ENCODE results near the gene SARNP.
"Not testable (repeated sequence)": the region's sequence is repeated elsewhere in the genome, so short reads cannot be mapped to it uniquely, and the experiment has no call there.

The SARNP gene

DNA sequence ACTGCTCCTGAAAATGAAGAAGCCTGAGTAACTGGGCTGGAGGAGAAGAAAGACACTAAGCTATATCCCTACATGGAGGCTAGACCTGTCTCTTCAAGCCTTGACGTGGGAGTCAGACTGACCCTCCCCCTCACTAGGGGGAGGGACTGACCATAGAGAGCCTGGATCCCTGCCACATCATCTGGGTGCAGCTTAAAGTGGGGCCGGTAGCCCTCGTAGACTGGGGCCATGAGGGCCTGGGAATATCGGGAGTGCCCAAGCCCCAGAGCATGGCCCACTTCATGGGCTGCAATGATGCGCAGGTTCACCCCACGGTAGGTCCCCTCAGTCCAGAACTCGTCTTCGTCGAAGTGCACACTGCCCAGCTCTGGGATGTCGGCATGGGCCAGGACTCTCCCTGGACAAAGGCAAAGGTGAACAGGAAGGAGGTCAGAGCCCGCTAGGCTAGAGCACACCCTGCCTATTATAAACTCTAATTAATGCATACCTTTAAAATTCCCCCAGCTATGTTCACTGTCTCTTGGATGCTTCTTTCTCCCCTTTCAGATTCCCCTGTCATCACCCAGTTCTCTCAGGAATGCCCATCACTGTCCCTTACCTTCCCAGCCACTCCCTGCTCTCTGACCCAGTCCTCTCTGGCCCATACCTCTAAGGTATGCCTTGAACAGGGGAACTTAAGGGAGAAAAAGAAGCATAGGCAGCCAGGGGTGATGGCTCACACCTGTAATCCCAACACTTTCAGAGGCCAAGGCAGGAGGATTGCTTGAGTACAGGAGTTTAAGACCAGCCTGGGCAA lies 22.0 kb upstream of the SARNP start:
- no peak for DNase-seq (ENCODE audit: low spot score)

DNA sequence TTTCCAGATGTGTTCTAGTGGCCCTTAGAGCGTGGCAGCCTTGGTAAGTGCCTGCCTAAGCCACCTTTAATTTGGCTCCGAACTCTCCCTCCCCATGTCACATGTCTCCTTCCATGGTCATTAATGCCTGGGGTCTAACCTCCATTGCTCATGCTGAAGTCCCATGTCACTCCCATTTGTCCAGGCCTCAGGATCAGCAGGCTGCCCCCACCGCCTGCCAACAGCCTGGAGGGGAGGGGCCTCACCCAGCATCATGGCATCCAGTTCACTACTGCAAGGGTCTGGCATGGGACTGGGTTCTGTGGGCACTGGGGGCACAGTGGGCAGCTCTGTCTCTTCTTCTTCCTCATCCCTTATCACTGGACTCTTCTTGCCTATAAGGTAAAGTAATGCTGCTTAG lies 20.8 kb upstream of the SARNP start:
- DNase-seq (ENCODE audit: low spot score) = no peak

DNA sequence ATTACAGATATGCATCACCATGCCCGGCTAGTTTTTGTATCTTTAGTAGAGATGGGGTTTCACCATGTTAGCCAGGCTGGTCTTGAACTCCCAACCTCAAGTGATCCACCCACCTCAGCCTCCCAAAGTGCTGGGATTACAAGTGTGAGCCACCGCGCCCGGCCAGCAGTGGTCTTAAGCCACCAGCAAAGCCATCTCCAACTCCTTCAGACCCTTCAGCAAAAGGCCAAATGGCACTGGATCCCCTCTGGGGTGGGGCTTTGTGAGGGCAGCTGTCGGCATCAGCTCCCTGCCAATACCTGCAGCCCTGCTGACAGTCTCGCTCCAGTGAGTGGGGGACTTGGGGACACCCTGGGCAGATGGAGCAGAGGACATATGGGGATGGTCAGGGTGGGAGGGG lies 16.9 kb upstream of the SARNP start:
- DNase-seq (ENCODE audit: low spot score) = not testable (repeated sequence)

DNA sequence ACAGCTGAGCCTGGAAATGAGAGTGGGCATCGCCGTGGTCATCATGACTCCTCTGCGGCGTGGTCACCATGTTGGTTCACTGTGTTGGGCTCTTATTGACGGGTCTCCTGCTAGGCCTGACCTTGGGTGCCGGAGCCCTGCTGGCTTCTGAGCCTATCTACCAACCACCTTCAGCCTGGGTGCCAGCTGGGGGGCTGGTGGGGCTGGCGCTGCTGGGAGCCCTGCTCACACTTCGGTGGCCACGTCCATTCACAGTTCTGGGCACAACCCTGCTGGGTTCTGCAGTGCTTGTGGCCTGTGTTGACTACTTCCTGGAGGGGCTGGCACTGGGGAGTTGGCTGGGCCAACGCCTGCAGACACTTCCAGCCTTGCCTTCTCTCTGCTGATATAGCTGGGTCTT lies 15.5 kb upstream of the SARNP start:
- DNase-seq (ENCODE audit: low spot score) = no peak

DNA sequence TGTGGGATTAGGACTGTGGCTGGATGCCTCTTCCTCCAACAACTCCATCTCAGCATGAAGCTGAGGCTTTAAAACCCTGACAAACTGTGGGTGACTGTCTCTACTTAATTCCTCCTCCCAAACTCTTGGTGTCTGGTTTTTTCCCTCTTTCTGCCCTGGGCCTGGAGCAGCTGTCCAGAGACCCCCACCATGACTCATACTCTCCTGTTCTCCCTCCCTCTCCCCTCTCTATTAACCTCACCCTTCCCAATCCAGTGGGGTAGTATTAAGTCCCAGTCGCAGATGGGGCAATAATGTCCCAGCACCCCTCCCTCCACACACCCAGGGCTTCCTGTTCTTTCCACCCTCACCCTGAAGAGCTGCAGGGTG lies 13.9 kb upstream of the SARNP start:
- no peak for DNase-seq (ENCODE audit: low spot score)

DNA sequence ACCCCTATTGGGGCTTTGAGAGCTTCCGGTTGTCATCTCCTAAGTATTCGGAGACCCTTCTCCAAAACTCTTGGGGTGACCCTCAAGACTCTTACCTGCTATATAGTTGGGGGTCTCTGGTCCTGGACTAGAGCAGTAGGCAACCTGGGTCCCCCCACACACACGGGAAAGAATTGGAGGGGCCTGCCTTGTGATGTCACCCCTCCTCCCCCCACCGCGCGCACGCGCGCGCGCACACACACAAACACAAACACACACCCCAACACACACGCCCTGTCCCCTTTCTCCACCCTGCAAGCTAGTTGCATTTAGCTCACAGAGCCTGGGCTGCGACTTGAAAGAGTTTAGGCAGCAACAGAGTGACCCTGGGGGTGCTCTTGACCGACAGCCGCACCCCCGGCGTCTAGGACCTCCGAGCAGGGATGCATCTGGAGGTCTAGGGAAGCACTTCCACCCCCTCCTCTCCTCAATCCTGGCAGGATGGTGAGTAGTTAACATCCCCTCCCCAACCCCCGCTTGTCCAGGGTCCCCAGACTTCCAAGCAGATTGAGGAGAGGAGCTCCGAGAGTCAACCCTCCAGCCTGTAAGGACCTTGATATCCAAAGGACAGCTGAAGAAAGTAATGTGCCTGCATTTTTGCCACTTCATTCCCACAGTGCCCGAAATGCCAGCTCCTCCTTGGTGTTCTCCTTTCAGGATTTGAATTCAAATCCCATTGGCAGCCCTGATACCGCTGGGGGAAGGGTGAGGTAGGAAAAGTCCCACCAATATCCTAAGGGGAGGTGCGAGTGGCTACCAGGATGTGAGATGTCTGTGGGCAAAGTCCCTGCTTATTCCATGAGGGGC lies 13.3 kb upstream of the SARNP start:
- DNase-seq (ENCODE audit: low spot score) = no peak

DNA sequence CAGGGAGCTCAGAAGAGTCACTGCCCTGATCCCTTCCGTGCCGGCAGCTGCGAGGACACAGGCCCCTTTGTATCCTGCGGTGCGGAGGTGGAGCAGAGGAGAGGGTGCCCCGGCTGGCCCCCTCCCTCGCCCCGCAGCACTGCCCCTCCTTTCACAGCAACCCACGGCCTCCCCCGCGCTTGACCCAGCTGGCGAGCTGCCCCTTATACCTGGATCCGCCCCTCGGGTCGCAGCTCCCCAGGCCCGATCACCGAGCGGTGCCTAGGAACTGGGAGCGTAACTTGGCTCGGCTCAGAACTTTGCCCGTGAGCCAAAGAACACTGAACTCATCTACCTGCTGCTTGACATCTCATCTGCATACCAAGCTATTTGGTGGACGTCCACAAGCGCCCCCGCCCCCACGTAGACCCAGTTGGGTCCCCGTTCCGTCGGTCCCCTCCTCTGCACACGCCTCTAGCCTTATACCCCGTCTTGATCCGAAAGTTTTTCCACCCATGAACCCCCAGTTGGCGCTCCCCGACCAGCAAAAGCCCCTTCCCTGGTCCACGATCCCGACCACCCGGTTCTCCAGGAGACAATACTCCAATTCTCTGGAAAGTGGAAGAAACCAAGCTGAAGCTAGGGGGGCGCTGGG lies 12.6 kb upstream of the SARNP start:
- DNase-seq (ENCODE audit: low spot score) = no peak

DNA sequence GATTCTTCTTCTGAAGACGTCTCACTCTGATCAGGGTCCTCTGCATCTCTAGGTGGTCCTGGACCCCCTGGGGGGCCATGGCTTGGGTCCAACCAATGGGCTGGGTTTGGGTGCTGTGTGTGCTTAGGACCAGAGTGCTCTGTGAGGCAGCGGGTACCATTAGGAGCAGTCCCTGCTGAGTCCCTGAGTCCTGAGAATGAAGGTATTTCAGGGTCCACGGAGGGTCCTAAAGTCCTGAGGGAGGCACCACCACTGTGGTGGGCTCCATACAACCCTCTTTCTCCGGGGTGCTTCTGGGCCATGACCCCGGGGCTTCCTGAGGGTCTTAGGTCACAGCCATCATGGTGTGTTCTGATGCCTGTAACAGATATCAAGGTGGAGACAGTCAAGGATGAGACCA lies 10.8 kb upstream of the SARNP start:
- no peak for DNase-seq (ENCODE audit: low spot score)

DNA sequence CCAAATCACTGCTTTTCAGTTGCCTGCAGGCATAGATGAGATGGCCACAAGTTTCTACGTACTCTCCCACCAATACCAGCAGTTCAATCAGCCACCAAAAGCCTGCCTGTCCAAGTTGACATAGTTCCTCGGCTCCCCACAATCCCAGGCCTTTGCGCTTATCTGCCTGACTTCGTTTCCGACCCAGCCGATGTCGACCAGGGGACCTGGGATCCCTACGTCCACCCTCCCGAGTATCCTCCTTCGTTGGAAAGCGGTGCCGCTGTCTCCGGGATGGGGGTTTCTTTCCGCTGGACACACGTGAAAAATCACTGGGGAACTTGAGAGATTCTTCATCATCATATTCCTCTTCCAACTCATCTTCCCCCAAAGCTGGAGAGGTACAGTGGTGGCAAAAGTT lies 10.3 kb upstream of the SARNP start:
- no peak for DNase-seq (ENCODE audit: low spot score)

DNA sequence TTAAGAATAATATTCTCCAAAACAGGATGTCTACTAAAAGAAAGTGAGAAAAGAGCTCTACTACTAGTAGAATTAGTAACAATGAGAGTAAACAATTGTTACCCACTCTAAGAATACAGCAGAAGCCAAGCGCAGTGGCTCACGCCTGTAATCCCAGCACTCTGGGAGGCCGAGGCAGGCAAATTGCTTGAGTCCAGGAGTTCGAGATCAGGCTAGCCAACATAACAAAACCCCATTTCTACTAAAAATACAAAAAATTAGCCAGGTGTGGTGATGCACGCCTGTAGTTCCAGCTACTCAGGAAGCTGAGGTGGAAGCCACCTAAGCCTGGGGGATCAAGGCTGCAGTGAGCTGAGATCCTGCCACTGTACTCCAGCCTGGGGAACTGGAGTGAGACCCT lies 7.2 kb upstream of the SARNP start:
- no peak for DNase-seq (ENCODE audit: low spot score)

DNA sequence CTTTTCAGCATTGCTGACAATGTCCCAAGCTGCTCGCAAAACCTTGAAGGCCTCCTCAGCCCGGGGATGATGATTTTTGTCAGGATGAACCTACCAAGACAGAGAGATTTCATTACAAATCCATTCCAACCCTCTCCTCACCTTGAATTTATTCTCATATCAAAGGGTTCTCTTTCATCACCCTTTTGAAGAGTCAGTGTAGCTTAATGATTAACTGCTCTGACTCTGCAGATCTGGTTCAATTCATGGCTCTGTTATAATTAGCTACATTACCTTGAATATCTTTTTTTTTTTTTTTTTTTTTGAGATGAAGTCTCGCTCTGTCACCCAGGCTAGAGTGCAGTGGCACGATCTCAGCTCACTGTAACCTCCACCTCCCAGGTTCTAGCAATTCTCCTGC lies 5.9 kb upstream of the SARNP start:
- no peak for DNase-seq (ENCODE audit: low spot score)

DNA sequence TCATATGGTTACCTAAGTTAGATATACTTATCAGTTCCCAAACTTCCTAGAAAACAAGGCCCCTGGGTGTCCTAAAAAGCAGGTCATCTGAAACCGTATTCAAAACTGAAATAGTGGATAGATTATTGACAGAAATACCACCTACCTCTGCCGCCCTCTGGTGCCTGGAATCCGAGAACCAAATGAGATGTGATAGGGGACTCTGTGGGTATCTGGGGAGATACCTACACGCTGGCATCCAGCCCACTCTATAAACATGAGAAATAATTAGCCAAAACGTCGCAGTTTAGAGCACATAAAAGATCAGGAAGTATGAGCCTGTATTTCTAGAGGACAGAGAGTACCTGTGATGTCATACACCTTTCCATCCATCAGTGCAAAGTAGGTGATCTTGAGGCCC lies 4.7 kb upstream of the SARNP start:
- no peak for DNase-seq (ENCODE audit: low spot score)

DNA sequence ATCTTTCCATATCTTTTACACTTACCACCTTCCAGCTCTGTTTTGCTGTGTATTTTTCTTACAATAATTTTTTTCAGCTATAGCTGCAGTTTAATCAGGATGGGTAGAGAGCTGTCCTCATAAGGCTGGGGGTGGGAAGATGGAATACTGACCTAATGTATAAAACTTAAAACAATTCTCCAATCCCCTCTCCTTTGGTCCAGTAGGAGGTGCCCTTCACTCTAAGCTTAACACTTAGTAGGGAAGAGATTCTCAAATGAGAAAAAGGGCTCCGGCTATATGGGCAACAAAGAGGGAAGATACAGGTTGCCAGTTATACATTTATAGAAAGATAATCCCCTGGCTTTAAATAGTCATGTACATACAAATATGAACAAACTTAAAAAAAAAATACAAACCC lies 3.2 kb upstream of the SARNP start:
- no peak for DNase-seq (ENCODE audit: low spot score)

DNA sequence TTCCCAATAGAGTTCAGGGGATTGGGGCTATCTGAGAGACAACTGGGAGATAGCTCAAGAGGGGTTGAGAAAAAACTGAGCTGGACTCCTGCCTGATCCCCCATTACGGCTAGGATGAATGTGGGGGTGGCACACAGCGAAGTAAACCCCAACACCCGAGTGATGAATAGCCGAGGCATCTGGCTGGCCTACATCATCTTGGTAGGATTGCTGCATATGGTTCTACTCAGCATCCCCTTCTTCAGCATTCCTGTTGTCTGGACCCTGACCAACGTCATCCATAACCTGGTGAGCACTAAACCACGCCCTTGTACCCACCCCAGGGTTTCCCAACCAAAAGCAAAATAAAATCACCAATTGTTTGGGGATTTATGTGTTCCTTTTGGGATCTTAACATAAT lies 1.4 kb upstream of the SARNP start:
- no peak for DNase-seq (ENCODE audit: low spot score)

DNA sequence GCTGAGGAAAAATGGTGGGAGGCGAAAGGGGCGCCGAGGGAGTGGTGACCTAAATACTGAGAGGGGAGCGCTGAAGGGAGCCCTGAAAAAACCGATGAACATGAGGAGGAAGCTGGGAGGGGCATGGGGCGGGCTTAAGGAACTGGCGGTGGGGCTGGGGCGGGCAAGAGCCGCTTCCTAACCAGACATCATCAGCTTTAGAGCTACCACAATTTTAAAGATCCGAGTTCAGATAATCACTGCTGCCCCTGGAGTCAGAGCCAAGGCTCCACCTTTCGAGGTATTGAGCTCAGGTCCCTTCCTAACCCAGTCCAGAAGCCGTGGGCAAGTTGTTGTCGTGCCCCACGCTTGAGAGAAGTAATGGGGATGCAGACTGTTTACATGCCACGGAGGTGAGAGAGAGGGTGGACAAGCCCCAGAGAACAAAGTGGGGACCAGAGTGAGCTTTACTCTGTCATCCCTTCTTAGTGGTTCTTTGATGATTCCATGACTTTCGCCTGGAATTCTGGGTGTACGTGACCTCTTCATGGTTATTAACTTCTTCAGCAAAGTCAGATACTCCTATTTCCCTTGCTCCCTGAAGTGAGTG lies 710 bp upstream of the SARNP start:
- DNase-seq (ENCODE audit: low spot score) = no peak

DNA sequence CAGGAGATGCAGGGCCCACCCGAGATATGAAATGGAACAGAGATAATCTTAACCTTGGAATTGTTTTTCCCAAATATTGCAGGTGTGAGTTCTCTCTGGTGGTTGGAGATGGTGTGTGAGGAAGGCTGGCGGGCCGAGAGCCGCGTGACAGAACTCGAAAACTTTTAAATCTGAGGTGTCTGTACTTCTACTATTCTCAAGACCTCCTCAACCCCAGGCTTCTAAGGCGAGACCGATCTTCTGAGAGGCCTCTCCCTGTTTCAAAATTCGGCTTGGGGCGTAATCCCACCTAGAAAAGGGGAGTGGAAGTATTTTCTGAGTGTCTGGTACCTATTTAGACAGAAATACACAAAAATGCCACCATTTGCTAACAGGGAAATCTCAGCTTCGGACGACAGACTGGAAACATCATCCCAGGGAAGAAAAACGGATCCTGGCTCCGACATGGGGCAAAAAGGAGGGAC lies 611 bp downstream of the SARNP start:
- no peak for DNase-seq (ENCODE audit: low spot score)

DNA sequence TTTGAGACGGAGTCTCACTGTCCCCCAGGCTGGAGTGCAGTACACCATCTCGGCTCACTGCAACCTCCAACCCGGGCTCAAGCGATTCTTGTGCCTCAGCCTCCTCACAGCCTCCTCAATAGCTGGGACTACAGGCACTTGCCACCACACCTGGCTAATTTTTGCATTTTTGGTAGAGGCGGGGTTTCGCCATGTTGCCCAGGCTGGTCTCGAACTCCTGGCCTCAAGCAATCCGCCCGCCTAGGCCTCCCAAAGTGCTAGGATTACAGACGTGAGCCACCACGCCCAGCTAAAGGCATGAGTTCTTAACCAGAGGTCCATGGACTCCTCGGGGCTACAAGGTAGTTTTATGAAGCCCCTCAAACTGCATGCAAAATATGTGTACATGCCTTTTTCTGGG lies 2.1 kb downstream of the SARNP start:
- no peak for DNase-seq (ENCODE audit: low spot score)

DNA sequence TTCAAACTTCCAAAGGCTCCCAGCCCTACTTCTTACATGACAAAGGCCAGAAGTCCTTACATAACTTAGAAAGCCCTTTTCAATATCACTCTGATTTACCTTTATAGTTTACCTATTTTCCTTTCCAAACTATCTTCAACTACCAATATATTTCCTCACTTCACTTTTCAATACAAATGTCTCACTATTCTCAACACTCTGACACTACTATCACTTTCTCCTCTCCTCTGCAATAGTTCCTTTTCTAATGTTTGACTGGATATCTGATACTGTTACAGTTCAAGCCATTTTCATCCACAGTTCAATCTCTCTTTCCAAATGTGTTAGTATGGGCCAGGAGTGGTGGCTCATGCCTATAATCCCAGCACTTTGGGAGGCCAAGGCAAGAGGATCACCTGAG lies 3.3 kb downstream of the SARNP start:
- DNase-seq (ENCODE audit: low spot score) = no peak

DNA sequence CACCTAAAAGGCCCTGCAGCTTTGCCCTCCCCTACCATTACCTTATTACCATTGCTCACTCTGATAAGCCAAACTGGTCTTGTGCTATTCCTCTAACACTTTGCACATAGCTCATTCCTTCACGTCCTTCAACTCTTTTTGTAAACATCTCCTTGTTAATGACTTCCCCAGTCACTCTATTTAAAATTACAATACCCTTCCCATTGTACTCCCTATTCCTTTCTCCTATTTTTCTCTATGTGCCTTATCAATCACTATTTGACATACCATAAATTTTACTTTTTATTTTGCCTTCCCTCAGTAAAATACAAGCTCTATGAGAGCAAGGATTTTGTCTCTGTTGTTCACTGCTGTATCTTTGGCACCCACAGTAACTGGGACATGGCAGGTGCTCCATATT lies 5.4 kb downstream of the SARNP start:
- DNase-seq (ENCODE audit: low spot score) = no peak

DNA sequence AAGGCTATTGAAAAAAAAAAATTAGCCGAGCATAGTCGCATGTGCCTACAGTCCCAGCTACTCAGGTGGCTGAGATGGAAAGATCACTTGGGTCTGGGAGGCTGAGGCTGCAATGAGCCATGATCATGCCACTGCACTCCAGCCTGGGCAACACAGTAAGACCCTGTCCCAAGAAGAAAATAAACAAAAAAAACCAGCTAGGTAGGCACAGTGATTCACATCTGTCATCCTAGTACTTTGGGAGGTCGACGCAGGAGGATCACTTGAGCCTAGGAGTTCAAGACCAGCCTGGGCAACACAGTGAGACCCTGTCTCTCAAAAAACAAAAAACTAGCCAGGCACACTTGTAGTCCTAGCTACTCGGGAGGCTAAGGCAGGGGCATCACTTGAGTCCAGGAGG lies 8.2 kb downstream of the SARNP start:
- DNase-seq (ENCODE audit: low spot score) = no peak

DNA sequence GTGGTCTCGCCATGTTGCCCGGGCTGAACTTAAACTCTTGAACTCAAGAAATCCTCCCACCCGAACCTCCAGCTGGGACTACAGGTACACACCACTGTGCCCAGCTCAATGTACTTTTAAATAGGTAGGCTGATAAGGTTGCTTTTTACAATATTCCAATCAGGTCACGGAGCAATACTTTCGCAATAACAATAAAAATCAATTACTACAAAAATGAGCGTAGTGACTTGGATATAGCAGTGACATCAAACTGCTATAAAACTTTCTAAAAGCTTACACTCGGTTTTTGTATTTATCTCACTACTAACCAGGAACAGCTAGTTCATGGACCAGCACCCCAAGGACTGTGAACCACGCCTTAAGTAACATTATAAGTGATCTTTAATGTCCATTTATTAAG lies 10.5 kb downstream of the SARNP start:
- no peak for DNase-seq (ENCODE audit: low spot score)

DNA sequence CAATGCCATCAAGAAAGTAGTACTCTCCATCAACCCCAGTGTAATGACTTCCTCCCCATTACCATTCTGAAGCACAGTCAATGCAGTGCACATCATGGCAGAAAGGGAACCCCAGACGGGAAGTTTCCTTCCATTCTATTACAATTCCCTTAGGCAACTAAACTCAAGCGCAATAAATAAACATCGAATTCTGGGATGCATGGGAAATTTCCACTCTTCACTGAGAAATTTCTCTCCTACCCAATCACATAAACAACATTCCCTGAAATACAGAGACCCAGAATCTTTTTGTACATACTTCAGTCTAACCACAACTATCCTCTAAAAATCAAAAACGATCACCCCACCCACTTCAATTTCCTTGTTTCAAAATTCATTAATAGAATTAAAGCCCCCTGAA lies 20.0 kb downstream of the SARNP start:
- DNase-seq (ENCODE audit: low spot score) = no peak

DNA sequence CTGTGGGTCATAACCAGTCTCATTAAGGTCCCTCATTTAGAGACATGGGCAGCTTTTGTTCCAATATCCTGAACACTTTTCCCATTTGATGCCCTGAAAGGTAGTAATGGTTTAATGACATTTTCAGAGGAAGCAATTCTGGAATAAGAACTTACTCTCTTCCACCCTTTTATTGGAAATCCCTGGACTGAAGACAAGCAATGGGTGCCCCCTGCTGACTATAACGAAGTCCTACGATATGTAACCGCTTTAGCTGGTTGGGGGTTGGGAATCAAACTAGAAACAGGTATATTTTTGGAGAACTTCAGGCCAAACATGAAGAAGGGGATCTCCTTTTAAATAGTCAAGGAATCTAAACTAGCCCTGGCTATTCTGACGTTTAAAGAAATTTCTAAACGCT lies 20.5 kb downstream of the SARNP start:
- no peak for DNase-seq (ENCODE audit: low spot score)

Data from LoVo (cell line).